Stimulated activated CD4-positive, alpha-beta T cell treated with anti-CD3 and anti-CD28 coated beads, Interleukin-4, amount 100 ng/mL, for 48 hours (primary cell): ENCODE results near the gene EGF.
A peak's percentile ranks its signal among the peaks of the same experiment; 100 is the strongest.
"Not testable (repeated sequence)": the region's sequence is repeated elsewhere in the genome, so short reads cannot be mapped to it uniquely, and the experiment has no call there.

Source experiments
- DNase-seq, 2 donors: peaks; one replicate each; pipeline ENCODE4 v3.0.0-alpha.2; 2020; ENCODE audit warnings: low read depth in 2 of 2

EGF gene

GRCh38 chr4:110039164-110039563 lies 126.5 kb downstream of the EGF start:
- DNase-seq: not testable (repeated sequence)

- DNase-seq: no peak
These were observed 129.1 kb downstream of the EGF start for GRCh38 chr4:110041735-110042134.

GRCh38 chr4:110042545-110043517 lies 130.1 kb downstream of the EGF start:
- no peak for DNase-seq

- DNase-seq: no peak
These were observed 133.9 kb downstream of the EGF start for GRCh38 chr4:110046588-110047049.

GRCh38 chr4:110049951-110050925 lies 137.6 kb downstream of the EGF start:
- DNase-seq: peak; percentile 15 to 23

GRCh38 chr4:110055158-110055768 lies 142.6 kb downstream of the EGF start:
- DNase-seq: no peak

GRCh38 chr4:110058677-110059076 lies 146.0 kb downstream of the EGF start:
- DNase-seq: no peak

- DNase-seq: no peak
These were observed 147.0 kb downstream of the EGF start for GRCh38 chr4:110059556-110060191.

- no peak for DNase-seq
These were observed 148.4 kb downstream of the EGF start for GRCh38 chr4:110061076-110061475.
